Measurements from ENCODE around the gene OGA. TPM values are rescaled to one million over a fixed set of nuclear protein-coding genes. Genes with fewer than 3 reads are reported as not detected.

Gene OGA
- total and polyA plus RNA-seq, 2 experiments from 2014 or later, result 56.4 to 98.1 TPM

GRCh38 chr10:101839416-101840063 lies 21.3 kb upstream of the OGA start:
- Histone ChIP-seq H3K27me3 (peaks cover 17% of the 10 kb centered on the region), H3K4me3 (peak overlapping the region; percentile 24), H3K36me3 (no peaks in the 10 kb centered on the region), H3K27ac (no peak overlapping the region), H3K4me1 (ENCODE audit: low read depth) (peaks cover 27% of the 10 kb centered on the region), H3K9me3 (ENCODE audit: low read depth) (no peaks in the 10 kb centered on the region)
- DNase-seq (ENCODE audit: low read depth in 1 of 2, low spot score in 1 of 2), result peak; percentile 56 to 59
- no peak for TF ChIP-seq CTCF (IDR thresholded peaks at IDR 0.05; ENCODE audit: low read depth, low read length)

GRCh38 chr10:101839002-101839401 lies 20.8 kb upstream of the OGA start:
- Histone ChIP-seq H3K4me1 (ENCODE audit: low read depth) (peaks cover 27% of the 10 kb centered on the region), H3K36me3 (no peaks in the 10 kb centered on the region), H3K9me3 (ENCODE audit: low read depth) (no peaks in the 10 kb centered on the region), H3K27me3 (peaks cover 17% of the 10 kb centered on the region), H3K27ac (peak overlapping the region; percentile 32), H3K4me3 (no peak overlapping the region)
- no peak for DNase-seq (ENCODE audit: low read depth in 1 of 2, low spot score in 1 of 2)
- no peak for TF ChIP-seq CTCF (IDR thresholded peaks at IDR 0.05; ENCODE audit: low read depth, low read length)

GRCh38 chr10:101838416-101838970 lies 20.2 kb upstream of the OGA start:
- TF ChIP-seq CTCF (IDR thresholded peaks at IDR 0.05; ENCODE audit: low read depth, low read length), result no peak
- no peaks in the 10 kb centered on the region for H3K36me3 ChIP-seq
- peaks cover 17% of the 10 kb centered on the region for H3K27me3 ChIP-seq
- DNase-seq (ENCODE audit: low read depth in 1 of 2, low spot score in 1 of 2), result peak in 1 of 2 donors; percentile 68
- H3K27ac ChIP-seq, result peak overlapping the region; percentile 32
- H3K9me3 ChIP-seq (ENCODE audit: low read depth), result no peaks in the 10 kb centered on the region
- H3K4me1 ChIP-seq (ENCODE audit: low read depth), result peaks cover 27% of the 10 kb centered on the region
- no peak overlapping the region for H3K4me3 ChIP-seq

- Histone ChIP-seq H3K9me3 (ENCODE audit: low read depth) (no peaks in the 10 kb centered on the region), H3K4me3 (no peak overlapping the region), H3K36me3 (no peaks in the 10 kb centered on the region), H3K27ac (peak overlapping the region; percentile 52), H3K4me1 (ENCODE audit: low read depth) (peaks cover 27% of the 10 kb centered on the region), H3K27me3 (peaks cover 11% of the 10 kb centered on the region)
- DNase-seq (ENCODE audit: low read depth in 1 of 2, low spot score in 1 of 2), result no peak
- no peak for TF ChIP-seq CTCF (IDR thresholded peaks at IDR 0.05; ENCODE audit: low read depth, low read length)
Measured at GRCh38 chr10:101837748-101838147, 19.5 kb upstream of the OGA start.

- Histone ChIP-seq H3K27me3 (no peaks in the 10 kb centered on the region), H3K4me1 (ENCODE audit: low read depth) (peaks cover 35% of the 10 kb centered on the region), H3K9me3 (ENCODE audit: low read depth) (no peaks in the 10 kb centered on the region), H3K36me3 (no peaks in the 10 kb centered on the region), H3K4me3 (no peak overlapping the region), H3K27ac (no peak overlapping the region)
- no peak for TF ChIP-seq CTCF (IDR thresholded peaks at IDR 0.05; ENCODE audit: low read depth, low read length)
- DNase-seq (ENCODE audit: low read depth in 1 of 2, low spot score in 1 of 2), result no peak
Measured at GRCh38 chr10:101835362-101835761, 17.1 kb upstream of the OGA start.

All from cardiac muscle cell (in vitro differentiated cells and primary cell).